GM21786 (cell line): ENCODE measurements around the gene NR2E1.

Experiments used
- ATAC-seq: cut with Tn5 transposase; IDR thresholded peaks from one replicate; pipeline ENCODE4 v1.9.1; 2021; ENCODE audit not compliant: unreplicated experiment

NR2E1 gene

GRCh38 chr6:108156180-108156937 lies 9.5 kb upstream of the NR2E1 start:
- ATAC-seq, result no peak

DNA sequence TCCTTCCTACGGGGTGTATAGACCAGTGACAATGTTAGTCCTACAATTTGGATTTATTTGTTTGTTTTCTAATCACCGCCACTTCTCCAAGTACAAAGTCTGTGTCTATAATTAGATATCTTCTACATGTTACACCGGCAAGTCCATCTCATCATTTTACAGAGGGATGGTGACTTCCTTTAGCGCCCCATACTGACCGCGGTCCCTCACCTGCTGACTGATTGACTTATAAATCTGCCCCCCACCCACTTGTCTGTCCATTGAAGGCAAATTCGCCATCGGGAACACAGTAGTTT lies 8.9 kb upstream of the NR2E1 start:
- no peak for ATAC-seq

GRCh38 chr6:108157234-108157980 lies 8.4 kb upstream of the NR2E1 start:
- no peak for ATAC-seq

- no peak for ATAC-seq
Observed at GRCh38 chr6:108157981-108158525, 7.8 kb upstream of the NR2E1 start.

GRCh38 chr6:108159981-108160380 lies 5.8 kb upstream of the NR2E1 start:
- ATAC-seq, result no peak

DNA sequence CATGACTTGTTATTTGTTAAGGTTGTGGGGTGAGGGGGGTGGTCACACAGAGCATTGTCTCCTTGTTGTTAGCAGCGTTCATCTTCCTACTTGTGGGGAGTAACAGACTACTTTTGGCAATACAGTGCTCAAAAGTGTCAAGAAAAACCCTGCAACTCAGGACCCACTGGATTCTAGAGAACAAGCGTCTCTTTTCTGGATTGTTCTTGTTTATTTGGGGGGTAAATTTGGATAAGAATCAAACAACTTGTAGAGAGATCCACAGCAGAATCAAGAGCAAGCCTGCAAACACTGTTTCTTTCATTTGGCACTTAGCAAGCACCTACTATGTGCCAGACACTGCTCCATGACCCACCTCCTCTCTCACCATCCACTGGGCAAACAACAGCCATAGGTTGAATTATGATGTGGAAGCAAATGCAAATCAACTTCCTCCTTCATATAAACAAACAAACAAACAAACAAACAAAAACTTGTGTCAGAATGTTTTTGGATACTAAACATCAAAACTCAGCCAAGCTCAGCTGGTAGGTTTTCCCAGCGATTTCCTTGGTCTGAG lies 4.0 kb upstream of the NR2E1 start:
- ATAC-seq, result no peak

DNA sequence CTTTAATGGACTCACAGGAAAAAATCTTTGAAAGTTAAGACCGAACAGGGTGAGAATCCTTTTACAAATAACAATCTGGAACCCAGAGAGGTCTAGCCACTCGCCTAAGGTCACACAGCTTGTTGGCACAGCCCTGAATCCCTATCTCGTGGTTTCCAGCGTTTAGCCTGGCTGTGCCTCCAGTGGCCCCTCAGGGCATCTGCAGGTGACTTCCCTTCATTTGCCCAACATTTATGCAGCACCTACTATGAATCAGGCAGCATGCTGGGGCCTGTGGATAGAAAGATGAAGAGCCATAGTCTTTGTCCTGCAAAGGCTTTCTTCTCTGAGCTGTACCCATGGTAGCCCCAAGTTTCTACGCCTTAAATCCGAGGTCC lies 2.6 kb upstream of the NR2E1 start:
- no peak for ATAC-seq

DNA sequence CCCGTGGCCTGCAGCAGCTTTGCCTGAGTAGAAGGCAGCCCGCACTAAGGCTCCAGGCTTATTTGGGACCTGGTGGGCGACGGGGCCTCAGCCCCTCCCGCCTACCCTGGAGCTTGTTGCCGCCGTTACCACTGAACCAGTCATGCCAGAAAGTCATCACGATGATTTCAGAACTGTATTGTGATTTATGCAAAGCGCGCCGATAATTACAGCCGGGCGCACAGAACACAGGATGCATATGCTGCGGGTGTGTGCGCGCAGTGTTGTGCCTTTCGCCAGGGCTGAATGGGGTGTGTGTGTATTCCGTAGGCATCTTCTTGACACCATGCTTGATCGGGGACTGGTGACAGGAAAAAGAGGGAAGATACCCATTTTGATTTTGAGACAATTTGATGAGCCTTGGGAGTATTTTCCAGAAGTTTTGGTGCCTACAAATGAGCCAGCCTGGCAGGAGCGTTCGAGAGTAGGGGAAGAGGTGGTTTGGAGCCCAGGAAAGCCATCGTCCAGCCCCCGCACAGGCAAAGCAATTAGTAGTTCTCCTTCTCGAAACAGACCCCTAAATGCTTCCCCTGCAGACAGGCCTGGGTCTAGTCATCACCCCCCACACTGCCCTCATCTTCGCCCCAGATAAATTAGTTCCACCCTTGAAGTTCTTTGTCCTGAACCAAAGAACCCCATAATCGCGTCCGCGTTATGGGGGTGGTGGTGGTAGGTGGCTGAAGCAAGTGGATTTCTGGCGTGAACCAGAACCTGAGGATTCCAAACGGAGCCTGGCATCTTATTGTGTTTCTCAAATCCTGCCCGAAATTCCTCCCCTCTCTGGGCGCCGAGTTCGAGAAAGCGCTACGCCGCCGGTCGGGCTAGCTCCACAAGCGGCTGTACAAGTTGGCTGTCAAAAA lies 1.9 kb upstream of the NR2E1 start:
- no peak for ATAC-seq

GRCh38 chr6:108164543-108164814 lies 1.3 kb upstream of the NR2E1 start:
- no peak for ATAC-seq

DNA sequence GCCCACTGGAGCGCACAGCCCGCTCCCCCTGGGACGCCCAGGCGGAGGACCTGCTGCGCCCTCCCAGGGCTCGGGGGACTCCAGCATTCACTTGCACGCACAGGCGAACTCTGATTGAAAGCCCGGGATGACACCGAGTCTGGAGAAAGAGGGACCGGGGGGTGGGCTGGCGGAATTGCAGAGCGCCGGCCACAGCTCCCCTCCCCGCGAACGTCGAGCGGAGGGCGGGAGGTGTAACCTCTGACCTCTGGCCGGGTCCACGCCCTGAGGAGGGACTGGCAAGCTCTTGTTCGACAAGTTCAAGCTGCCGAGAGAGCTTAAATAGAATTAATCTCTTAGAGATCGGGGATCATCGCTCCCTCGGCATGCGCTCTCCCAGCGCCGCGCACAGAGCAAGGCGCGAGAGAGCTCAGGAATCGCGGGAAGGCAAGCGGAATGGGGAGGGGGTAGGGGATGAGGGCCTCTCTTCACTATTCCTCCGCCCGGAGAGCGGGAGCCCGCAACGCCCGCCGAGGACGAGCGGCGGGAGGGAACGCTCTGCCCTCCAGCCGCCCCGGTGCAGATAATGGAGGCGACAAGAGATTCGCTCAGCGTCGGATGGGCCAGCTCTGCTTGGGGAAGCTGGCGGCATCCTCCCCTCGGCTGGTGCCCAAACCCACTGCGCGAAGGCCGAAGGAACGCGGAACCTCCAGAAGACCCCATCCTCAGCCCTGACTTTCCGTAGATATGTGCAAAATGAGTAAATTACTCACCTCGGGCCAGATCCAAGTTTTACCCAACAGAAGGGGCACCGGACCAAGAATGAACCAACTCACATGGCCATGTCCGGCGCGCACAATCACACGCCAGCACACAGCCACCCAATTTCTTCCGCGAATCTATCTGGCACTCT lies 761 bp upstream of the NR2E1 start:
- ATAC-seq, result no peak

DNA sequence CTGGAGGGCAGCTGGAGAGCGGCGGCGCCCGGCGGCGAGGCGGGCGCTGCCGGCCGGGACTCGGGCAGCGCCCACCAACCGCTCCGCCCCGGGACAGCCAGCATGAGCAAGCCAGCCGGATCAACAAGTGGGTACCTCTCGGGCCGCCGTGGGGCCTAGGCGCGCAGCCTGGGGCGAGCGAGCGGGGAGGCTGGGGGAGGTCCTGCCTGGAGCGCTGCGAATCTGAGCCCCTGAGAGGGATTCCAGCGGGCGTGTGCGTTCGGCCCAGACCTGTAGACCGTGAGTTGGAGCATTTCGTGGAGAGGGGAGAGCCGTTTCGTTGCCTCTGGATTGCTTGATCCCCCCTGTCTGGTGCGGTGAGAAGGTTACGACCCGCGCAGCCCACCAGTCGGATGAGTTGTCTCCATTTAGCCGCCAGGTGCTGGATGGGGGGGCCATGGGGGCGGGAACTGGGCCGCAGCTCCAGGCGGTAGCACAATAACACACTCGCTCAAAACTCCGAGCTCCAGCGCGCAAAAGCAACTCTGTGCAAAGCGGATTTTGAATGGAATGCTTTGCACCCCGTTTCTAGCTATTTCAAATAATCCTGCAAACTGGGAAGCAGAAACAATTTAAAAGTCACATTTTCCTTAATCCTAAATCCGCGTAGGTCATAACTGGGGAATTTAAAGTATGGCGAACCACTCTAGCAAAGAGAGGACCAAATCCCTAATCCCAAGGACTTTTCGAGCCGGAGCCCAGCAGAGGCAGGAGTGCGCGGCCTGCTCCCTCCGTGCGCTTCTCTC lies 1.0 kb downstream of the NR2E1 start:
- no peak for ATAC-seq

DNA sequence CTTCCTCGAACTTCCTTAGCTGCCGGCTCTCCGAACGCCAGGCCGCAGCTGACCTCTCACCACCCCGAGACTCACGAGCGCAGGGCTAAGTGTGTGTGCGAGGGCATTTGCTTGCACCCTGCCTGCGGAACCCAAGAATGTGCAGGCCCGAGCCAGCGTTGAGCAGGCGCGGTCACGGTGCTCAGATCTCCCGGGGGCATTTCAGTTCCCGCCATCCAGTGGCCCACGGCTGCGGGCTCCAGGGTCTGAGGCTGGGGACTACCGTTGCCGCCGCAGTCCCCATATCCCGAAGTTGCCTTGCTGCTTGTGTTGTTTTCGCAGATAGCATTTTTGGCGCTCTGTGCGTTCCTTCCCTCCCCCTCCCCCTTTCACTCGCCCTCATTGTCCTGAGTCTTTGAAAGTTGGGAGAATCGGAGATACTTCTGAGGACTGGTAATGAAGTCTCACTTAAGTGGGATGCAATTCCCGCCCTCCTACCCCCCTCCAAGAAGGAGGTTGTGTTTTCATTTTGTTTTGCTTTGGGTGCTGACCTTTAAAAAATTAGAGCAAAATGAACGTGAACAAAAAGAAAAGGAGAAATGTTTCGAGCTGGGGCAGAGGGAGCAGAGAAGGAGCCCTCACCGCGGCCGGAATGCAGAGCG lies 1.7 kb downstream of the NR2E1 start:
- no peak for ATAC-seq

- ATAC-seq, result no peak
Observed at GRCh38 chr6:108168090-108168463, 2.3 kb downstream of the NR2E1 start.

DNA sequence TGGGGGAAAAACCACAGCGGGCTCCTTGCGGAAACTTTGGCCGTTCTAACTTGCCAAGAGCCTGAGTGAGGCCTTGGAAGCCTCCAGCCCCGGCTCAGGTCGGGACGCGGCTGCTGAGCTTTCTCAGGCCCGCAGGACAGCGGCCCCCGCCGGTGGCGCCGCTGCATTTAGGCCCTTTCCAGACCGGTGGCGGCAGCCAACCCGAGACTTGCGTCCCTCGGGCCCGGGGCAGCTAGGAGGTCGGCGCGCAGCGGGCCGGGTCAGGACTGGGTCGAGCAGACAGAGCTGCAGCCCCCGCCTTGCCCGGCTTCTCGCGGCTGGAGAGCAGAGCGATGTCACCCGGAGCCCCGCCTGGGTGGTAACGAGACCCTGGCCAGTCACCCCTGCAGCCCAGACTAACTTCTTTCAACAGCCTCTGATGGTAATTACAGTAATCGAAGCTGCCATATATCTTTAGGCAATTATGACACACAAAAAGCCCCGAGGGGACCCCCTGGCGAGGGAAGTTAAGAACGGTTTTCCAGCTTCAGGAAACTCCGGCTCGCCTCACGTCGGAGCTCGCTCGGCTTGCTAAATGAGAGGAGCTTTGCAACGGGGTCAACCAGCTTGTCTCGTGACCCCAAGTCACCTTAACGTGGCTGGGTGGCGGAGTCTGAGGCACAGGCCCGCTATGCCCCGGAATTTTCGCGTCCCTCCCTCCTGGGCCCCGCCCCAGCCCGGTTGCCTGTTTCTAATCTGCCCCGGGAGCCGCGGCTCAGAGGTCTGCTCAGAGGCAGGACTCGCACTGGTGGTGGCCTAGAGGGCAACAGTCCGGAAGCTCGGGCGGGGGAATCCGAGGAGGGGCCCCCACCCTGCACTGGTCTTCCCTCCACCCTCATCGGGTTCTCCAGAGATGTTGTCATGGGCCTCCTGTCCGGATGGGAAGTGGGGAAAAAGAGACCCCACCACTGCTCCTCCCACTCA lies 3.0 kb downstream of the NR2E1 start:
- ATAC-seq, result no peak

- ATAC-seq, result no peak
Observed at GRCh38 chr6:108169464-108170331, 3.9 kb downstream of the NR2E1 start.

GRCh38 chr6:108170332-108171290 lies 4.8 kb downstream of the NR2E1 start:
- no peak for ATAC-seq
